Bronchial epithelial cell (primary cell): ENCODE measurements around the gene CDC45. TPM values are rescaled to one million over a fixed set of nuclear protein-coding genes. Genes with fewer than 3 reads are reported as not detected.

ENCODE experiments used
- DNase-seq: peaks from one replicate; pipeline ENCODE4 v3.0.0-alpha.2; 2010; ENCODE audit warnings: low read depth
- FAIRE-seq: peaks from 2 replicates; lab custom pipeline; 2011; peaks lifted over from hg19 to GRCh38; lab: Jason Lieb, UNC
- H3K27me3 ChIP-seq: 2 replicates; pipeline ENCODE4 v1.5.1; 2011; ENCODE audit warnings: low read length; ENCODE audit not compliant: control insufficient read depth, insufficient read depth
- H3K36me3 ChIP-seq: 2 replicates; pipeline ENCODE4 v1.5.1; 2011; ENCODE audit warnings: low read length; ENCODE audit not compliant: control insufficient read depth, insufficient read depth
- H3K4me3 ChIP-seq: 2 replicates; pipeline ENCODE4 v1.5.1; 2011; ENCODE audit warnings: mild to moderate bottlenecking, low read depth, low read length, control low read depth
- total RNA-seq: library from RNA; depleted of rRNA; stranded (reverse); fragments of >200 nt; gene quantifications from 2 replicates; pipeline ENCODE4 v1.2.1, GENCODE V29; 2014
- TF ChIP-seq, protein P1 (sequence below): IDR thresholded peaks from 2 replicates; pipeline ENCODE4 v1.5.1; 2011; ENCODE audit warnings: mild to moderate bottlenecking, moderate library complexity, low read length, control low read depth, inconsistent platforms; ENCODE audit not compliant: insufficient read depth, severe bottlenecking

Gene CDC45
- total RNA-seq, 1 donor from 2014 or later = 0.26 TPM

DNA sequence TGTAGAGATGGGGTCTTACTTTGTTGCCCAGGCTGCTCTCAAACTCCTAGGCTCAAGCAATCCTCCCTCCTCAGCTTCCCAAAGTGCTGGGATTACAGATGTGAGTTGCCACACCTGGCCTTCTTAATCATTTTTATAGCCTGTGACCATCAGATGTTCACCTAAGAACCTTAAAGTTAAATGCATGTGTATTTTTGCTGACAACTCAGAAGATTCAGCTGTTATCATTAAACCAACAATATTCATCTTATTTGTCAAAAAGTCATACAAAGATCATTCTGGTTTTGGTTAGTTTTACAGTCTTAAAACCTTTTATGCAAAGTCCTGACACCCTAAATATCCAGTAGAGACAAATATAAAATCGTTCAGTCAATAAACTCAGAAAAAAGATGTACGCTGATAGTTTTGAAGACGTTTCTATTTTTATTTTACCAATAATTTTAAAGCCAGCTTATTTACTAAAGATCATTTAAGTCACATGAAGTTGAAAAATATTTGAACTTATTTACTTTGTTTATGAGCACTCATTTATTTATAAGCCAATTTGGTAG, 22.3 kb downstream of the CDC45 start:
- Histone ChIP-seq H3K36me3 (peaks cover 2% of the 10 kb centered on the region), H3K4me3 (no peak overlapping the region), H3K27me3 (no peaks in the 10 kb centered on the region)
- no peak for FAIRE-seq
- no peak for DNase-seq
- TF ChIP-seq, protein P1, sequence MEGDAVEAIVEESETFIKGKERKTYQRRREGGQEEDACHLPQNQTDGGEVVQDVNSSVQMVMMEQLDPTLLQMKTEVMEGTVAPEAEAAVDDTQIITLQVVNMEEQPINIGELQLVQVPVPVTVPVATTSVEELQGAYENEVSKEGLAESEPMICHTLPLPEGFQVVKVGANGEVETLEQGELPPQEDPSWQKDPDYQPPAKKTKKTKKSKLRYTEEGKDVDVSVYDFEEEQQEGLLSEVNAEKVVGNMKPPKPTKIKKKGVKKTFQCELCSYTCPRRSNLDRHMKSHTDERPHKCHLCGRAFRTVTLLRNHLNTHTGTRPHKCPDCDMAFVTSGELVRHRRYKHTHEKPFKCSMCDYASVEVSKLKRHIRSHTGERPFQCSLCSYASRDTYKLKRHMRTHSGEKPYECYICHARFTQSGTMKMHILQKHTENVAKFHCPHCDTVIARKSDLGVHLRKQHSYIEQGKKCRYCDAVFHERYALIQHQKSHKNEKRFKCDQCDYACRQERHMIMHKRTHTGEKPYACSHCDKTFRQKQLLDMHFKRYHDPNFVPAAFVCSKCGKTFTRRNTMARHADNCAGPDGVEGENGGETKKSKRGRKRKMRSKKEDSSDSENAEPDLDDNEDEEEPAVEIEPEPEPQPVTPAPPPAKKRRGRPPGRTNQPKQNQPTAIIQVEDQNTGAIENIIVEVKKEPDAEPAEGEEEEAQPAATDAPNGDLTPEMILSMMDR = no peak

DNA sequence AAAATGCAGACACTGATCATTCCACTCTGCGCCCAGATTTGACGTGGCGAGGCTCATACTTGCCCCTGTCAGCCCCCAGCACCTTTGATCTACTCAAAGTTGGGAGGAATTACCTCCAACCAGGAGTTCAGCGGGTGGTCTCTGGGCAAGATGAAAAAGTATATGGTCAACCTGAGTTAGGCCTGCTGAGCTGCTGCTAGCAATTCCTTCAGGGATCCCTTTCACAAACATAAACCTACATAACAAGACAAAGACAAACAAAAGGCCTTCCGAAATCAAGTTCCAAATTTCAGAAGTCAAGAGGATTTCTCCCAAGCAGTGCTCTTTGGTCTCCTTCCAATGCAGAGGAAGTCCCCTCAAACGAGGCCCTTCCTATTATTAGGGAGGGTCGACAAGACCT, 23.6 kb downstream of the CDC45 start:
- TF ChIP-seq, protein P1 = no peak
- no peaks in the 10 kb centered on the region for H3K27me3 ChIP-seq
- DNase-seq = no peak
- FAIRE-seq = no peak
- no peak overlapping the region for H3K4me3 ChIP-seq
- H3K36me3 ChIP-seq = peaks cover 2% of the 10 kb centered on the region

DNA sequence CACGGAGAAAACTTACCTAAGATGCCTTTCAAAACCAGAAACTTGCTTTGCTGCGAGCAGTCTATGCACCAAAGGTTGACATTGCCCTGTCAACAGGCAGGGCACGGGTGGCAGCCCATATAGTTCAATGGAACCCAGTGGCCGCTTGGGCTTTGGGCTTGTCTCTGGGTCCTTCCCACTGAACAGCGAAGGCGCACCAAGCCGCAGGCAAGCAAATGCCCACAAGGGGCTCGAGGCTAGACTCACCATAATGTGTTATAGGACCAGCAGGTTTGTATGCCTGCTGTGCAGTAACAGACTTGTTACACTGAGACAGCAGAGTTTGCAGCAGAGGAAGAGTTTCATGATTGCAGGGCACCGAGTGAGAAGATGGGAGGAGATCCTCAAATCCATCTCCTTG, 24.1 kb downstream of the CDC45 start:
- Histone ChIP-seq H3K4me3 (no peak overlapping the region), H3K27me3 (no peaks in the 10 kb centered on the region), H3K36me3 (peaks cover 2% of the 10 kb centered on the region)
- DNase-seq (no peak), FAIRE-seq (no peak)
- TF ChIP-seq, protein P1 = no peak

DNA sequence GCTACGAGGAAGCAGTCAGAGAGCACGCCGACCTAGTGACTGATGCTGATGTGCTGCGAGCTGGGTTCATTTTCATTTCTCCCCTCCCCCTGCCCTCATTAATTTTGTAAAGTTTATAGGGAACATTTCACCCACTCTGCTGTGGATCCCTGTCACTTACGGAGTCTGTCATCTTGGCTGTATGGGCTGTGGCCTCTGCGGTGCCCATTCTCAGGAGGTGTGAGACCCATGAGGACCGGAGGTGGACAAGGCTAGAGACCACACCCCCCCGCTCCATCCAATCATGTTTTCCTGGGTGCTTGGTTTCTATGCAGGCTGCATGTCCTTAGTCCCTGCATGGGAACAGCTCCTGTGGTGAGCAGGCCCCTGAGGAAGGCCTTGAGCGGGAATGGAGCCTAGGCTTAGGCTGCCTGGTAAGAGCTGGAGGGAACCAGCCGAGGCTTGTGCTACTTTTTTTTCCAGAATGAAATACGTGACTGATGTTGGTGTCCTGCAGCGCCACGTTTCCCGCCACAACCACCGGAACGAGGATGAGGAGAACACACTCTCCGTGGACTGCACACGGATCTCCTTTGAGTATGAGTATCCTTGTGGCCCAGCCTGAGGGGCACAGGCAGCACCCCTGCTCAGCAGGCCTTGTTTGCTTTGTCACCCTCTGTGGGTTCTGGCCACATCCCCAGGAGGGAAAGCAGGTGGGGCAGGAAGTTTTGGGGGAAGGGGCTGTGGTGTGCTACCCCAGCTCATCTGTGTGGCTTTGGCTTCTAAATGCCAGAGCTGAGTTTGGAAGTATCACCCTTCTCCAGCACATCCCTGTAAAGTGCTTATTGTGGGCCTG, 25.4 kb downstream of the CDC45 start:
- FAIRE-seq = no peak
- Histone ChIP-seq H3K36me3 (peaks cover 2% of the 10 kb centered on the region), H3K27me3 (no peaks in the 10 kb centered on the region), H3K4me3 (no peak overlapping the region)
- TF ChIP-seq, protein P1 = no peak
- DNase-seq = no peak

DNA sequence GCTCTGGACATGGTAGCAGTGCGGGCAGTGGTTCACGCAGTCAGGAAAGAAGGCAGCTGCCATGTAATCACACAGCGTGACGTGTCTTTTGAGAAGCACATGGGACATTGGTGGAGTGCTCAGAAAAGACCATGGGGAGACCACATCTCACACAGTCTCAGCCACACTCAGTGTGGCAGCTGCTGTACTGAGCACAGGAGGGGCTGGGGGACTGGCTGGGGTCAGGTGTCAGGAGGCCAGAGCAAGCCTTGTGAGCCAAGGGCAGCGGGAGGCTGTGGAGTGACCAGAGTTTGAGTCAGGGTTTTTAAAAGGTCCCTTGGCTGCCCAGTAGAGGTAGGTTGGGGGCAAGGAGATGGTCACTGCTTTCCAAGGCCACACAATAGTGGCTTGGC, 26.0 kb downstream of the CDC45 start:
- no peak for DNase-seq
- peaks cover 2% of the 10 kb centered on the region for H3K36me3 ChIP-seq
- no peak overlapping the region for H3K4me3 ChIP-seq
- FAIRE-seq = no peak
- H3K27me3 ChIP-seq = no peaks in the 10 kb centered on the region
- TF ChIP-seq, protein P1 = no peak
